Mammary epithelial cell (primary cell): ENCODE data around the gene TRPM2.

Source experiments
- CTCF ChIP-seq, 2 donors: IDR thresholded peaks in 1 of 2; conservative IDR thresholded peaks in 1 of 2; 2 replicates each; pipeline ENCODE4 v1.5.1; 2011 to 2012; ENCODE audit warnings: inconsistent platforms in 2 of 2, low read length in 2 of 2, mild to moderate bottlenecking in 2 of 2, control low read depth in 1 of 2, low read depth in 1 of 2; ENCODE audit not compliant: insufficient read depth in 1 of 2; ENCODE audit errors: extremely low read depth in 1 of 2
- EZH2 ChIP-seq: IDR thresholded peaks from 2 replicates; pipeline ENCODE4 v1.6.1; 2012; ENCODE audit warnings: low read length, inconsistent platforms, borderline replicate concordance

DNA sequence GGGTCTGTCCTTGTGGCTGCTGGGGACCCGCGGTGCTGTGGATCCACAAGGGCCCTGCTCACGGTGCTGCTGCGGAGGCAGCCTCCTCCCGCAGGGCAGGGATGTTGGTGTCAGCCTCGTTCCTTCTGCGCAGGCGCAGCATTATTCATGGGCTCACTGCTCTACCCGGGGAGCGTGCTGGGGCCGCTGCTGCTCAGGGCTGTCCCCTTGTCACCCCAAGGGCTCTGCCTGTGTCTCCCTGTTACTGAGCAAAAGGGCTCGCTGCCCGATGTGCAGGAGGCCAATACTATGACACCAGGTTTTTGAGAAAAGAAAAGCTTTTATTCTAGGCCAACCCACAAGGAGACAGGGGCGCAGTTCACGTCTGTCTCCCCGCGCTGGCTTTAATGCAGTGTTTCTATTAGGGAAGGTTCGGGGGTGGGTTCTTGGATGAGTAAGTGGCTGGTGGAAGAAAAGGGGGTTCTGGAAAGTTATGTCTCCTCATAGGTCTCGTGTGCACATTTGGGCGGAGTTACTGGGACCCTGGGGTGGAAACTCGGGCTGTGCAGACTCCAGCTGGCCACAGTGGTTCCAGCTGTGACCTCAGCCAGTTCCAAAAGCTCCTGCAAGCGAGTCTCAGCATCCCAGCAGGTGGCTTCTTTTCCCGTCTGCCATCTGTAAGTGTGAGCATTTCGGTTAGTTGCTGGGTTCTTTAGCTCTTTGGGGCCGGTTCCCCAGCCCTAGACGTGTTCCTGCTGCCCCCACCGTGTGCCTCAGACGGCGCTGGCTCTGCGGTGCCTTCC lies 61.1 kb downstream of the TRPM2 start:
- TF ChIP-seq CTCF (conservative IDR thresholded peaks at IDR 0.05 in 1 of 2, IDR thresholded peaks at IDR 0.05 in 1 of 2; ENCODE audit: extremely low read depth in 1 of 2, insufficient read depth in 1 of 2, low read depth in 1 of 2, low read length in 2 of 2) (no peak), EZH2 (no peak)
